IPS-18c (cell line): ENCODE data around the gene ACTR1B.
A peak's percentile ranks its signal among the peaks of the same experiment; 100 is the strongest.

ENCODE experiments used
- H3K4me3 ChIP-seq: 2 replicates; pipeline ENCODE4 v1.7.0; 2013; ENCODE audit warnings: low read depth, mild to moderate bottlenecking, low read length, moderate library complexity; ENCODE audit not compliant: insufficient read depth
- H3K9me3 ChIP-seq: one replicate; pipeline ENCODE4 v1.6.1; 2013; ENCODE audit warnings: mild to moderate bottlenecking, low read length, moderate library complexity; ENCODE audit not compliant: control insufficient read depth, insufficient read depth

The ACTR1B gene

DNA sequence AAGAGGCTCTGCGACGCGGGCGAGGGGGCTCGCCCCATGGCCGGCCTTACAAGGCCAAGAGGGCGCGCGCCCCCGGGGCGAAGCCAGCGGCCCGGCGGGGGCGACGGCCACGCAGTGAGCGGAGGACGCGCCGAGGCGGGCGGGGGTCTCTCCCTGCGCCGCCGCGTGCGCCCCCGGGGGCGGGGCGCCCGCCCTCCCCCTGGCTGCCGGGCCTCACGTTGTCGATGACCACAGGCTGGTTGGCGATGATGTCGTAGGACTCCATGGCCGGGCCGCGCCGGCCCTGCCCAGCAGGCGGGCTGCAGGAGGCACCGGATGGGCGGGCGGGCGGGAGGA lies 250 bp downstream of the ACTR1B start:
- H3K4me3 ChIP-seq = peak overlapping the region; percentile 78
- no peaks in the 10 kb centered on the region for H3K9me3 ChIP-seq

DNA sequence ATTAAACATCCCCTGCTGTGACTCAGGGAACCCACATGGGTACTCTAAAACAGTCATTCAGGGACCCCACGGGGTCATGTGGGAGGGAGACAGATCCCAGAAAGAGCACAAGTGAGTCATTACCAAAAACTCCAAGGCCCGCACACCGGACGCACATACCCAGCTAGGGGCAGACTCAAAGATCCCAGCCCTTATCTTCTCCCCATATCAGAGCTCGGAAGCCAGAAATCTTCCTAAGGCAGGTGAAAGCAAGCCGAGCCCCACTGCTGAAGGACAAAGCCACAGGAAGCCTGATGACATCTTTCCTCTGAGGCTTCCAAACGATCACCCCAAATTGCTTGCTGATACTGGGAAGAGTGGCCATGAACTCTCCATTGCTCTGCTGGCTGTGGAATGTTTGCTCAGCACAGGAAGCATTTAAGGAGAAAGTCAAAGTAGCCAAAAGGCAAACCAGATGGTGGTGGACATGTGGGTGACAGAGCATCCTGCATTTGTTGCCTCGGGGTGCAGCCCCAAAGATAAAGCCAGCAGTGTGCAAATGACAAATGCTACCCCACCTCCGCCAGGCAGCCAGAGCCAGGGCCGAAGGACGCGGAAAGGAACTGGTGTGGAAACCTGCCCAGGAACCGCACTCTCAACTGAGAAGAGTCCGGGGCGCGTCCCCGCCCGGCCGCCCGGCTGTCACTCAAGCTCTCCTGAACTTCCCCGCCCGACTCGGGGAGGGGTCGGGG lies 784 bp downstream of the ACTR1B start:
- Histone ChIP-seq H3K4me3 (peak overlapping the region; percentile 78), H3K9me3 (no peaks in the 10 kb centered on the region)

DNA sequence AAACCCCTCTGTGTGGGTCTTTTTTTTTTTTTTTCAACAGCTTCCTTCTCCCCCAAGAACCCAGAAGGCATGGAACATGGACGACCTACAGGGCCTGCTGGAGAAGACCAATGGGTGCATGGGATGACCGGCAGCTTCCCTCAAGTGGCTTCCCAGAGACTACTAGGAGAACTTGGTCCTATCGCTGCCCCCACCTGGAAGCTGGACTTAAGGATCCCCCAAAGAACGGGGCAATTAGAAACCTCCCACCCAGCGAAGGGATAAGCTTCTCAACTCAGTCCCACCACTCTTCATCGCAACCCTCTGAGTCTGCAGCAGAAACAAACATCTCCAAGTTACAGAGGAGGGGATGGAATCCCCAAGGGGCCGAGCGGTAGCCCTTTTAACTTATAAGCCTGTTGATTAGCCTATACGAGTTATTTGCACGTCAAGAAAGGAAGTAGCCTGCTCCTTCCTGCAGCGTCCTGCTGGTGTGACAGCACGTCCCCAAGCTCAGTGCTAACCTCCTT lies 1.4 kb downstream of the ACTR1B start:
- Histone ChIP-seq H3K9me3 (no peaks in the 10 kb centered on the region), H3K4me3 (peak overlapping the region; percentile 78; the same call in 1 of the 2 replicates)

DNA sequence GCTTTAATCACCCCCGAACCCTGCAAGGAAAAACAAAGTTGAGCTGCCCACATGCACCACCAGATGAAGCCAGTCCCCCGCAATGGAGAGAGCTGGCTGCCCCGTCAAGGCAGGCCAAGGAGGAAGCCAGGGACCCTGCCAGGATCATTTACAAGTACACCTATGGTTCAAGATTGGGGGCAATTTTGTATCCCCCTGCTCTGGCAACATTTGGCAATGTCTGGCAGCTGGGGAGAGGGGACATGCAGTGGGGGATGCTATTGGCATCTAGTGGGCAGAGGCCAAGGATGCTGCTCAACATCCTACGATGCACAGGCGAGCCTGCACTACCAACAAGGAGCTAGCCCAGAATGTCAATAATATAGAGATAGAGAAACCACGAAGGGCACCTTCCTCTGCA lies 1.9 kb downstream of the ACTR1B start:
- Histone ChIP-seq H3K4me3 (peak overlapping the region; percentile 78; the same call in 1 of the 2 replicates), H3K9me3 (no peaks in the 10 kb centered on the region)

DNA sequence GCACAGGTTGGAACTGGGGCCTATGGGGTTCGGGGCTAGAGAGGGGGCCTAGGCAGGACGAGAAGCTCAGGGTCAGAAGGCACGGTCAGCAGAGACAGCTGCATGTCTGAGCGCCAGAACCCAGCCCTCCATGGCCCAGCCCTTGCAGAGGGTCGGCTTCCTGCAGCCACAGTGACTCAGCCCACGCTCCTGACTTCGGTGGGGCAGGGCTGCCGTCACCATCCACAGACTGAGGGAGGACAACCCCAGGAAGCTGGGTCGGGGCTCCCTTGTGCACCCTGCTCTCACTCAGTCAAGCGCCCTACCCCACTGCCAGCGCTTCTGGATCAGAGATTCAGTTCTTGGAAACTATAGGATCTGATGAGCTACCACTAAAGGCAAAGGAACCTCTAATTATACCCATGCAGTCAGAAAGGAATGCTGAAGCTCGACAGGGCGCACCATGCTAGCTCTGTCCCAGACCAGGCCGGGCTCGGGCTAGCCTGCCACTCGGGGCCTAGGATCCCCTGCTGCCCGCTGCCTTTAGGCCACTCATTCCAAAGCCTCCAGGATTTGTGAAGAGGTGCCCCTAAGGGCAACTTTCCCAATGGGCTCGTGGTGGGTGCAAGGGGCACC lies 3.0 kb downstream of the ACTR1B start:
- H3K4me3 ChIP-seq = no peak overlapping the region

DNA sequence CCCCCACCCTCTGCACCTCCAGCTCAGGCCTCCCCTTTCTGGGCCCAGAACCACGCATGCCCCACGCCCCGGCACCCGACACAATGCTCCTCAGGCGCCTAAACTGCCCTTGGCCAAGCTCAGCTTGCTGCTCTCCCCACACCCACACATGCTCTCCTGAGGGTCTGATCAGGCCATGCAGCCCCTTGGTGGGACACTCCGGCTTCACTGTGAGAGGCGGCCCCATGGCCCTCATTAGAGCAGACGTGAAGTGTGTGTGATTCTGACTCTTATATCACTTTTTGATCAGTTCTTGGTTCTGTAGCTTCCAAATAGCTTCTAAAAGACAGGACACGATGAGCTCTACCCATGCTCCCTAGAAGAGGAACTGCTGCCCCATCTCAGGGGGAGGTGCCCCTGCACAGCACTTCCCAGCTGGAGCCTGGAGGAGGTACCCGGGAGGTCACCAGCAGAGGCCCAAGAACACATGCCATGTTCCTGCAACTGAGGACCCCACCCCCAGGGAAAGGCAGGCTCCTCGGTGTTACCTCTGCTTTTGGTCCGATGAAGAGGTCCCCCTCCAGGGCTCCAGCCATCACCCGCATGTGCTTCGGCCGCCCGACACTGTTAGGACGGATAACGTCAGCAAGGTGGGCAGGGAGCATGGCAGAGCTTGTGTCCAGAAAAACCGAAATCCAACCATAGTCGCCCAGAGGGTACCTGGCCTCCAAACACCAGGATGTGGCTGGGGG lies 3.6 kb downstream of the ACTR1B start:
- Histone ChIP-seq H3K4me3 (no peak overlapping the region), H3K9me3 (no peaks in the 10 kb centered on the region)

More for the DNA sequence above, 3.0 kb downstream of the ACTR1B start:
- H3K9me3 ChIP-seq = no peaks in the 10 kb centered on the region

DNA sequence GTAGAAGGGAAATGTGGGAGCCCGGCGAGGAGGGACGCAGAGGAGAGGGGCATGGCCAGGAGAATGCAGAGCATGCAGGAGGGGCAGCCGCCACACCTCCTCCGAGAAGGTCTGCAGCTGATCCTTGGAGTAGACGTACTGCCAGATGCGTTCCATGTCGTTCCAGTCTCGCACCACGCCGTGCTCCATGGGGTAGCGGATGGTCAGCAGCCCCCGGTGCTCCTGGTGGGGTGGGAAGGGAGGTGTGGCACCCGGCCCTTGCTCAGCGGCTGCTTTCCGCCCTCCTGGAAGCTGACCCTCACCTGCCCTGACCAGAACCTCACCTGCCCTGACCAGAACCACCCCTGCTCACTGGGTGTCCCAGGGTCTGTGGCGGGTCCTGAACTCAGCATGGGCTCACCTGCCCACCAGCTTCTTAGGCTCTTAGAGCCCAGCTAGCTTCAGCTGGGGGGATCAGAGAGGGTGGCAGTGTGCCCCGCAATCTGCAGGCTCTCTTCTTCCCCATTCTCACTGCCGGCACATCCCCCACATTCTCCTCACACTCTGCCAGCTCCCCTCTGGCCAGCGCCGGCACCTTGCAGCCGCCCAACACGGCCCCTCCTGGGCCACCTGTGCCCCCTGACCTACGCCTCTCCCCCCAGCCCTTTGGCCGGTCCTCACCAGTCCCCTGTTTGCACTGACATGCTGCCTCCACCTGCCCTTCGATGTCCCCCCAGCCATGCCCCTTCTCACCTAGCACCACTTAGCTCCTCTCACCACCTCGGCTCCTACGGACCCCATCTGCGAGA lies 4.4 kb downstream of the ACTR1B start:
- Histone ChIP-seq H3K4me3 (no peak overlapping the region), H3K9me3 (no peaks in the 10 kb centered on the region)

DNA sequence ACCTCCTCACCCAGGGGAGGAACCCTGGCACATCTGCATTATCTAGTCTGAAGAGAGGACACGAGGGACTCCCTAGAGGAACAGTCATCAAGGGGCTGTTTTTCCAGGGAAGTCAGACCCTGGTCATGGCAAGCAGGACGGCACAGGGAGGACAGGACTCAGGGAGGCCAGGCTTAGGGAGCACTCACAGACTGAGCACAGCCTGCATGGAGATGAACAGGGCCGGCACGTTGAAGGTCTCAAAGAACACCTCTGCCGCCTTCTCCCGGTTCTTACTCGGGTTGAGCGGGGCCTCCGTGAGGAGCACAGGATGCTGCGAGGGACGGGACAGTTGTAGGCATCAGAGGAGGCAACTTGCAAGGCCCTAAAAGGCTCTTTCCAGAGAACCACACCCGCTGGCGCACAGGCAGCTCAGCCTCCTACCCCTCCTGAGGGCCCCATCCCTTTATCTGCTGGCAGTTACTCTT lies 5.1 kb downstream of the ACTR1B start:
- Histone ChIP-seq H3K9me3 (no peaks in the 10 kb centered on the region), H3K4me3 (no peak overlapping the region)

DNA sequence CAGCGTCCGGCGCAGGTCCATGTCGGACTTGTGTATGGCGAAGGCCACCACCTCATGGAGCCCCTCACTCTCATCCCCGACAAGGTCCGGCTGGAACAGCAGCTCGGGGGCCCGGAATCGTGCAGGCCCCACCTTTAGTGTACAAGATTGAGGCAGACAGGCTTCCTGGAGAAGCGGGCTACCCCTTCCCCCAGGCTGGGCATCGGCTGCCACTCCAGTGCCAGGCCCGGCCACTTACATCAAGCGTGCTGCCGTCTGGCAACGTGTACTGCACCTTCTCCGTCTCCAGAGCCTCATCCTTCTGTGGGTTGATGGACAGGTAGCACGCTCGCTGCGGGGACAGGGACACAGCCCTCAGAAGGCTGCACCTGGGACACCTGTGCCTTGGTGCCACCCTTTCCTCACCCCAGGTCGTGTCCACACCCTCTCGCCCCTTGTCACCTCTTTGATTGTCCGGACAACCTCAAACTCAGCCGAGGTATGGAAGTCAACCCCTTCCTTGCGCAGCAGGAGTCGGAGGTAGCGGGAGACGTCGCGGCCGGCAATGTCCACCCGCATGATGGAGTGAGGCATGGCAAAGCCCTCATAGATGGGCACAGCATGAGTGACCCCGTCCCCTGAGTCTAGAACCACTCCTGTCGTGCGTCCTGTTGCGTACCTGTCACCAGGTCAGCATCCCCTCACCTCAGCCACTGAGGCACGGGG lies 5.7 kb downstream of the ACTR1B start:
- H3K9me3 ChIP-seq = no peaks in the 10 kb centered on the region

DNA sequence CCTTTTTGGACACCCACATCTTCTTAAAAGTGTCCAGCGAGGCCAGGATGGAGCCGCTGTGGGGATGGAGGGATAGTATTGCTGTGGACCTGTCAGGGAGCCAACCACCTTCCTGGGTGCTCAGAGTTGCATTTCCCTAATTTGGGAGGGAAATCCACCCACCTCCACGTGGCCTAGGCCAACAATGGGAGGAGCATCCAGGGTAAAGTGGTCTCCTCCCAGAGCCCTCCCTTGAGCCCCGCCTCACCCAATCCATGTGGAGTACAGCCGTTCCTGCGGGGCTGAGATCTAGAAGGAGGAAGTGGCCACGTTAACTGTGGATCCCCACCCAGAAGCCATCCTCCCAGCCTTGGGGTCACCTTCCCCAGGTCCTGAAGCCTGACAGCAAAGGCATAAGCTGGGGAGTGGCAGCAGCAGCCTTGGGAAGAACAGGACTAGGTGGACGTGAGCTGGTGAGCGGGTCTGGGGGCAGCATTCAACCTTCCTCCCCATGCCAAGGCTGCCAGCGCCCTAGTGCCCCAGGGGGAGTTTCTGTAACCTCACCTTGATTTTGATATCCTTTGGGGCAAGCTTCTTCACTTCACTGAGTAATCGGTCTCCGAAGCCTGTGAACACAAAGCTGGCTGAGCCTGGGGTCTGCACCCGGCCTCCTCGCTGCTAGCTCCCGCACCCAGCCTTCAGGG lies 6.8 kb downstream of the ACTR1B start:
- Histone ChIP-seq H3K9me3 (no peaks in the 10 kb centered on the region), H3K4me3 (no peak overlapping the region)

More for the DNA sequence above, 5.7 kb downstream of the ACTR1B start:
- H3K4me3 ChIP-seq = no peak overlapping the region

DNA sequence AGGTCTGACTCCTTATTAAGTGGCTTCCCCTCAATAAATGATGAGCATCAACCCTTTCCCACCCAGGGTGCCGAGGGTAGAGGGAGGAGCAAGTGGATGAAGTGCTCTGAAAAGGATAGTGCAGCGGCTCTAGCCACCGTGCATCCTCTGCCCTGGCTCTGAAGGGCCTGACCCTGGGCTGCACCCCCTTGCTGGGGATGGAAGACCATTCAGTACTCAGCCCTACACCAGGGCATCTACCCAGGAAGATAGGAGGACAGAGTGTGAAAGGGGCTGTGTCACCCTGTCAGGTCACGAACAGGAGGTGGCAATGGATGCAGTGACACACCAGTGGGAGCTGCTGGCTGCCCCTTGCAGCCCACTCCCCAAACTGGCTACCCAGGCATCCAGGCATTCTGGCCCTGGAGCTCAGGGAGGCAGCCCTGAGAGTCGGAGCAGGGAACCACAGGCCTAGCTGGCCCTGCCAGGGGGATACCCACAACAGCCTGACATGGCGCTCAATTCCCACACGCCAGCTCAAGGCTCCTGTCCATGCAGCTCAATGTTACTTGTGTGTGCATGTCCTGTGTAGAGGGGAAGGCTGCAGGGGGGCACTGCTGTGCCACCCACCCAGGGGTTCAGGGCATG lies 7.6 kb downstream of the ACTR1B start:
- no peak overlapping the region for H3K4me3 ChIP-seq

DNA sequence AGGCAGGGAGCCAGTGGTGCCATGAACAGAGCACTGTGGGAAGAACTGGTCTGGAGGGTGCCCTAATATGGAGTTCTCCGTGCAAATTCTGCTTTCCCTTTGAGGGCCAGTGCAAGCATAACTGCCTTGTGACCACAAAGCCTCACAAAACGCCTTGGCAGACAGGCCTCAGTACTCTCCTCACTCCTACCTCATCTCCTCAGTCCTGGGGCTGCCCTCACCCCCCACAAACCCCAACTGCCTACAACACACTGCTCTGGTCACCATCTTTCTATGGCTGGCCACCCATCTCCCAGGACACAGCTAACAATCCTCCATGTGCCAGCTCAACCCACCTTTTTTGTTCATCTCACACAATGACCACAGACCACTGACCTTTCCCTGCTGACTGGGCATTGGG lies 9.1 kb downstream of the ACTR1B start:
- H3K4me3 ChIP-seq = no peak overlapping the region
- no peaks in the 10 kb centered on the region for H3K9me3 ChIP-seq

More for the DNA sequence above, 7.6 kb downstream of the ACTR1B start:
- no peaks in the 10 kb centered on the region for H3K9me3 ChIP-seq

DNA sequence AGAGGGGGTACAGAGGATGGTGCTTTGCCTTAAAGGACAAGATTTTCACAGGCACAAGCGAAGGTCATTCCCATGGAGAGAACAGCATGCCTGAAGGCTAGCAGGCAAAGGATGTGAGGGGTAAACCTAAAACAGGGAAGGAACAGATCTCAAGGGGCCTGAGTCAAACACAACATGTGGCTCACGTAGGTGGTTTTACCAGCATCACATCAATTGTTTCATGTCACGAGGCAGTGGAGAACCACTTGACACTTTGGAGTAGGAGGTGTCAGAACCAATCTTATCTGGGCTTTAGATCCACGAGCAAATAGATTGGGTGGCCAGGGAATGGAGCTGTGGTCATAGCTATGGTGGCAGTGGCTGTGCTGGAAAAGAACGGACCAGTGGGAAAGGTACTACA lies 9.5 kb downstream of the ACTR1B start:
- no peaks in the 10 kb centered on the region for H3K9me3 ChIP-seq
- no peak overlapping the region for H3K4me3 ChIP-seq

DNA sequence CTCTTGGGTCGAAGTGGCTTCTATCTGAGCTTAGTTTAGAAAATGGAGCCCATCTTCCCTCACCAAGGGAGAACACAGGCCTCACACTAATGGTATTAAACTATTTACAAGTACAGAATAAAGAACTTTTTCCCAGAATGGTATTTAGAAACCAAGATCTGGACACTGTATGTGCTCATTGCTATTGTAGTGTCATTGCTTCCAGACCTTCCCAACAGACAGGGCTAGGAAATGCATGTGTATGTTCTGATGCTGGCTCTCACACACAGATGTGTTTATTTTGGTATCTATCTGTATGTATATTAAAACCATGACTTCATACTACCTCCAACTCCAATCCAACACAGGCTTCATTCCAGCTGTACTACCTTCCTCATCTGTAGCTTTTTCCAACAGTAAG lies 10.0 kb downstream of the ACTR1B start:
- Histone ChIP-seq H3K9me3 (no peaks in the 10 kb centered on the region), H3K4me3 (no peak overlapping the region)

DNA sequence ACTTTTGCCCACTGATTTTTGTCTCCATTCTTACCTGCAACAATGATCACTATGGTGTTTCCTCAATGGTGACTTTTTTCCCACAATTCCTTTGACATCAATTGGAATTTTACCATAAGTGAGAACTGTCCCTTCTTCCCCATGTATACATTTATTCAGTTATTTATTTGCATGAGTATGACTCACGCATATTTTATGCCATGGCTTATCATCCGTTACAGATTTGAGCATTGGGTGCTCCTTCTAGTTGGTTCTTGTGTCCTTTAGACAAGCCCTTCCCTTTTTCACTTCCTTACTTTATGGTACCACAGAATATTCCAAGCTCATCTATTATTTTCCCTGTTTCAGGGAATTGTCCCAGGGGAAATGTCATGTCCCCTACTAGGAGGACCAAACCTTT lies 10.4 kb downstream of the ACTR1B start:
- H3K9me3 ChIP-seq = no peaks in the 10 kb centered on the region
- H3K4me3 ChIP-seq = no peak overlapping the region

DNA sequence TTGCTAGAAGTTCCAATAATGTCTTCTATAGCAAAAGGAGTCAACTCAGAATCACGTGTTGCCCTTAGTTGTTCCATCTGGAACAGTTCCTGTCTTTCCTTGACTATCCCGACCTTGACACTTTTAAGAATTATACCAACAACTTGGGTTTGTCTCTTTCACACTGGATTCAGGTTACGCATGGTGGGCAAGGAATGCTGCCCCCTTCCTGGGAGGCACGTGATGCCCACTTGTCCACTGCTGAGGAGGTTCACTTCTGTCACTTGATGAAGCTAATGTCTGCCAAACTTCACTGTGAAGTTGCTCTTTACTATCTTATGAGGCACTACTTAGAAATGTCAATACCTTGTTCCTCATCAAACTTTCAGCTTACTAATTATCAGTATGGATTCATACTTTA lies 12.7 kb downstream of the ACTR1B start:
- Histone ChIP-seq H3K9me3 (peaks cover 2% of the 10 kb centered on the region), H3K4me3 (no peak overlapping the region)
